WTC11 (cell line): ENCODE data around the gene CPNE9.

Experiments used
- CTCF ChIP-seq: fragments of 200-600 bp; IDR thresholded peaks from 2 replicates; pipeline ENCODE4 v1.8.0; 2022; ENCODE audit warnings: antibody characterized with exemption
- TP53 ChIP-seq: sonication (generic); formaldehyde crosslinking; IDR thresholded peaks from 2 replicates; pipeline ENCODE4 v1.8.1; 2023; ENCODE audit warnings: mild to moderate bottlenecking, missing genetic modification reagents

DNA sequence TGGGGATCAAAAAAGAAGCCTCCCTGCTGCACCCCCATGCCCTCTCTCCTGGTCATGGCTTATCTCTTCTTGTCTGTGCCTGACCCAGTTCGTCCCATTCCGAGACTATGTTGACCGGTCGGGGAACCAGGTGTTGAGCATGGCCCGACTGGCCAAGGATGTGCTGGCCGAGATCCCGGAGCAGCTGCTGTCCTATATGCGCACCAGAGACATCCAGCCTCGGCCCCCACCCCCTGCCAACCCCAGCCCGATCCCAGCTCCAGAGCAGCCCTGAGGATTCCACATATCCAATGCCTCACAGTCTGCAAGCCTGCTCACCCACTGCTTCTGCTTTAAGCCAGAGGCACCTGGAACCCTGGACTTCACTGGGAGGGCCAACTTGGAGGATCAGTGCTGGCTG lies 25.8 kb downstream of the CPNE9 start:
- TF ChIP-seq TP53 (CRISPR knock-in tag) (no peak), CTCF (no peak)
